ENCODE results near the gene DNMBP. TPM values are rescaled to one million over a fixed set of nuclear protein-coding genes. Genes with fewer than 3 reads are reported as not detected.

Gene DNMBP
- total RNA-seq, 1 experiment from 2014 or later: 60.3 TPM

DNA sequence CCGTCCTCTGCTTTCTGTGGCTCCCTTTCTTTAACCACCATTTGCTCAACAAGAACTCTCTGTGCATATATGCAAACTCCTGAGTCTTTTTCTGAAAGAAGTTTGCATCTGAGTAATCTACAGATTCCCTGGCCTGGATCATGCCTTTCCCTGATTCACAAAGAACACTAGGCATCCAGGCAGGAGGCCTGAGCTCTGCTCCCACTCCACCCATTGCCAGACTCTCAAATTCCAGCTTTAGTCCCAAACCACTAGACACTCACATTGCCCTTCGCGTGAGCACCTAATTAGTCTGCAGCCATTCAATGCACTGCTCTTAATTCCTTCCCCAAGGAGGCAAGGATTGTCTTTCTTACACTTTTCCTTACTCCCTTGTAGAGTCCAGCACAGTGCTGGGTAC is 166.4 kb downstream of the DNMBP start:
- Histone ChIP-seq H3K4me3 (replicated peaks in 1 of 2; ENCODE audit: low read depth in 1 of 2, low read length in 2 of 2) (no peak overlapping the region), H3K9me3 (ENCODE audit: control insufficient read depth in 1 of 2, insufficient read depth in 1 of 2, low read depth in 1 of 2, low read length in 2 of 2) (no peaks in the 10 kb centered on the region), H3K27me3 (ENCODE audit: insufficient read depth, low read length) (no peaks in the 10 kb centered on the region), H3K27ac (ENCODE audit: low read depth, low read length) (peak overlapping the region; percentile 19; the same call in 1 of the 2 replicates), H3K9ac (ENCODE audit: low read length) (no peak overlapping the region), H3K36me3 (ENCODE audit: control insufficient read depth in 1 of 2, insufficient read depth in 2 of 2, low read length in 2 of 2) (peaks cover 26 to 51% of the 10 kb centered on the region in 2 experiments; a peak in 3 of 4 replicates), H3K79me2 (ENCODE audit: insufficient read depth, low read length) (no peaks in the 10 kb centered on the region), H4K20me1 (ENCODE audit: insufficient read depth) (no peaks in the 10 kb centered on the region), H3K4me1 (ENCODE audit: control insufficient read depth in 1 of 2, insufficient read depth in 2 of 2, low read length in 2 of 2) (no peaks in the 10 kb centered on the region), H3K9me2 (ENCODE audit: insufficient read depth) (no peaks in the 10 kb centered on the region), H2AFZ (ENCODE audit: low read depth, low read length, poor library complexity, severe bottlenecking) (no peak overlapping the region), H3K4me2 (ENCODE audit: low read length) (no peak overlapping the region)
- TF ChIP-seq YY1 (IDR thresholded peaks at IDR 0.05; ENCODE audit: extremely low read depth, insufficient replicate concordance, low read depth, low read length): no peak
- no peak for TF ChIP-seq ELF1 (IDR thresholded peaks at IDR 0.05; ENCODE audit: borderline replicate concordance, low read depth)
- no peak for TF ChIP-seq TCF7L2 (IDR thresholded peaks at IDR 0.05; ENCODE audit: borderline replicate concordance, extremely low read depth, insufficient read depth, insufficient read length)
- no peak for TF ChIP-seq CBX3 (IDR thresholded peaks at IDR 0.05; ENCODE audit: low read depth)
- TF ChIP-seq, protein P1, sequence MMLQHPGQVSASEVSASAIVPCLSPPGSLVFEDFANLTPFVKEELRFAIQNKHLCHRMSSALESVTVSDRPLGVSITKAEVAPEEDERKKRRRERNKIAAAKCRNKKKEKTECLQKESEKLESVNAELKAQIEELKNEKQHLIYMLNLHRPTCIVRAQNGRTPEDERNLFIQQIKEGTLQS (IDR thresholded peaks at IDR 0.05): no peak
- TF ChIP-seq EZH2 (IDR thresholded peaks at IDR 0.05): no peak
- no peak for TF ChIP-seq EZH2phosphoT487 (IDR thresholded peaks at IDR 0.05; ENCODE audit: borderline replicate concordance)
- no peak for TF ChIP-seq POLR2AphosphoS5 (IDR thresholded peaks at IDR 0.05; ENCODE audit: low read depth, low read length)
- no peak for TF ChIP-seq ZFX (IDR thresholded peaks at IDR 0.05)
- TF ChIP-seq SIN3A (IDR thresholded peaks at IDR 0.05; ENCODE audit: low read depth): no peak
- TF ChIP-seq, protein P2, sequence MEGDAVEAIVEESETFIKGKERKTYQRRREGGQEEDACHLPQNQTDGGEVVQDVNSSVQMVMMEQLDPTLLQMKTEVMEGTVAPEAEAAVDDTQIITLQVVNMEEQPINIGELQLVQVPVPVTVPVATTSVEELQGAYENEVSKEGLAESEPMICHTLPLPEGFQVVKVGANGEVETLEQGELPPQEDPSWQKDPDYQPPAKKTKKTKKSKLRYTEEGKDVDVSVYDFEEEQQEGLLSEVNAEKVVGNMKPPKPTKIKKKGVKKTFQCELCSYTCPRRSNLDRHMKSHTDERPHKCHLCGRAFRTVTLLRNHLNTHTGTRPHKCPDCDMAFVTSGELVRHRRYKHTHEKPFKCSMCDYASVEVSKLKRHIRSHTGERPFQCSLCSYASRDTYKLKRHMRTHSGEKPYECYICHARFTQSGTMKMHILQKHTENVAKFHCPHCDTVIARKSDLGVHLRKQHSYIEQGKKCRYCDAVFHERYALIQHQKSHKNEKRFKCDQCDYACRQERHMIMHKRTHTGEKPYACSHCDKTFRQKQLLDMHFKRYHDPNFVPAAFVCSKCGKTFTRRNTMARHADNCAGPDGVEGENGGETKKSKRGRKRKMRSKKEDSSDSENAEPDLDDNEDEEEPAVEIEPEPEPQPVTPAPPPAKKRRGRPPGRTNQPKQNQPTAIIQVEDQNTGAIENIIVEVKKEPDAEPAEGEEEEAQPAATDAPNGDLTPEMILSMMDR (IDR thresholded peaks at IDR 0.05 in 2 of 3, conservative IDR thresholded peaks at IDR 0.05 in 1 of 3; ENCODE audit: borderline replicate concordance in 1 of 3, insufficient read depth in 1 of 3, low read depth in 2 of 3, low read length in 2 of 3): no peak
- TF ChIP-seq, protein P3, sequence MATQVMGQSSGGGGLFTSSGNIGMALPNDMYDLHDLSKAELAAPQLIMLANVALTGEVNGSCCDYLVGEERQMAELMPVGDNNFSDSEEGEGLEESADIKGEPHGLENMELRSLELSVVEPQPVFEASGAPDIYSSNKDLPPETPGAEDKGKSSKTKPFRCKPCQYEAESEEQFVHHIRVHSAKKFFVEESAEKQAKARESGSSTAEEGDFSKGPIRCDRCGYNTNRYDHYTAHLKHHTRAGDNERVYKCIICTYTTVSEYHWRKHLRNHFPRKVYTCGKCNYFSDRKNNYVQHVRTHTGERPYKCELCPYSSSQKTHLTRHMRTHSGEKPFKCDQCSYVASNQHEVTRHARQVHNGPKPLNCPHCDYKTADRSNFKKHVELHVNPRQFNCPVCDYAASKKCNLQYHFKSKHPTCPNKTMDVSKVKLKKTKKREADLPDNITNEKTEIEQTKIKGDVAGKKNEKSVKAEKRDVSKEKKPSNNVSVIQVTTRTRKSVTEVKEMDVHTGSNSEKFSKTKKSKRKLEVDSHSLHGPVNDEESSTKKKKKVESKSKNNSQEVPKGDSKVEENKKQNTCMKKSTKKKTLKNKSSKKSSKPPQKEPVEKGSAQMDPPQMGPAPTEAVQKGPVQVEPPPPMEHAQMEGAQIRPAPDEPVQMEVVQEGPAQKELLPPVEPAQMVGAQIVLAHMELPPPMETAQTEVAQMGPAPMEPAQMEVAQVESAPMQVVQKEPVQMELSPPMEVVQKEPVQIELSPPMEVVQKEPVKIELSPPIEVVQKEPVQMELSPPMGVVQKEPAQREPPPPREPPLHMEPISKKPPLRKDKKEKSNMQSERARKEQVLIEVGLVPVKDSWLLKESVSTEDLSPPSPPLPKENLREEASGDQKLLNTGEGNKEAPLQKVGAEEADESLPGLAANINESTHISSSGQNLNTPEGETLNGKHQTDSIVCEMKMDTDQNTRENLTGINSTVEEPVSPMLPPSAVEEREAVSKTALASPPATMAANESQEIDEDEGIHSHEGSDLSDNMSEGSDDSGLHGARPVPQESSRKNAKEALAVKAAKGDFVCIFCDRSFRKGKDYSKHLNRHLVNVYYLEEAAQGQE (IDR thresholded peaks at IDR 0.05; ENCODE audit: low read depth): no peak
- TF ChIP-seq, protein P4, sequence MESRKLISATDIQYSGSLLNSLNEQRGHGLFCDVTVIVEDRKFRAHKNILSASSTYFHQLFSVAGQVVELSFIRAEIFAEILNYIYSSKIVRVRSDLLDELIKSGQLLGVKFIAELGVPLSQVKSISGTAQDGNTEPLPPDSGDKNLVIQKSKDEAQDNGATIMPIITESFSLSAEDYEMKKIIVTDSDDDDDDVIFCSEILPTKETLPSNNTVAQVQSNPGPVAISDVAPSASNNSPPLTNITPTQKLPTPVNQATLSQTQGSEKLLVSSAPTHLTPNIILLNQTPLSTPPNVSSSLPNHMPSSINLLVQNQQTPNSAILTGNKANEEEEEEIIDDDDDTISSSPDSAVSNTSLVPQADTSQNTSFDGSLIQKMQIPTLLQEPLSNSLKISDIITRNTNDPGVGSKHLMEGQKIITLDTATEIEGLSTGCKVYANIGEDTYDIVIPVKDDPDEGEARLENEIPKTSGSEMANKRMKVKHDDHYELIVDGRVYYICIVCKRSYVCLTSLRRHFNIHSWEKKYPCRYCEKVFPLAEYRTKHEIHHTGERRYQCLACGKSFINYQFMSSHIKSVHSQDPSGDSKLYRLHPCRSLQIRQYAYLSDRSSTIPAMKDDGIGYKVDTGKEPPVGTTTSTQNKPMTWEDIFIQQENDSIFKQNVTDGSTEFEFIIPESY (IDR thresholded peaks at IDR 0.05; ENCODE audit: extremely low read depth, insufficient replicate concordance, low read length): no peak
- TF ChIP-seq JUND (IDR thresholded peaks at IDR 0.05): no peak
- TF ChIP-seq, protein P5, sequence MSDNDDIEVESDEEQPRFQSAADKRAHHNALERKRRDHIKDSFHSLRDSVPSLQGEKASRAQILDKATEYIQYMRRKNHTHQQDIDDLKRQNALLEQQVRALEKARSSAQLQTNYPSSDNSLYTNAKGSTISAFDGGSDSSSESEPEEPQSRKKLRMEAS (IDR thresholded peaks at IDR 0.05): no peak
- no peak for TF ChIP-seq POLR2A (IDR thresholded peaks at IDR 0.05; ENCODE audit: borderline replicate concordance, extremely low read depth, insufficient read depth, insufficient read length)
- TF ChIP-seq EGR1 (IDR thresholded peaks at IDR 0.05; ENCODE audit: low read depth): no peak
- TF ChIP-seq RAD21 (IDR thresholded peaks at IDR 0.05; ENCODE audit: low read depth): no peak
- TF ChIP-seq CEBPB (IDR thresholded peaks at IDR 0.05; ENCODE audit: low read depth): no peak
- intact Hi-C loops (cut with micrococcal nuclease): loop anchor here (10.0 kb wide), 1 partner anchor 591 kb away; no protein-coding TSS in a partner anchor
- ATAC-seq (no peak), DNase-seq (ENCODE audit: low read depth, low spot score) (no peak)
- ChIA-PET RAD21 (ENCODE audit: low non-redundant PET in 1 of 2, low total read pairs in 2 of 2, uncharacterized antibody in 2 of 2, unreplicated experiment in 2 of 2) (no interaction called here), CTCF (interaction anchor here (4.0 kb wide), 1 partner anchor 201 kb away, joined by 68 read pairs; no protein-coding TSS in a partner anchor), POLR2A (no interaction called here)
- no TSS peak for BruUV-seq (replicated peaks)
